GM21528 (cell line): ENCODE measurements around the gene FBXL4.

Source experiments
- ATAC-seq: cut with Tn5 transposase; IDR thresholded peaks from one replicate; pipeline ENCODE4 v1.9.1; 2021; ENCODE audit warnings: mild to moderate bottlenecking, moderate library complexity; ENCODE audit not compliant: unreplicated experiment, low FRiP score

Gene FBXL4

DNA sequence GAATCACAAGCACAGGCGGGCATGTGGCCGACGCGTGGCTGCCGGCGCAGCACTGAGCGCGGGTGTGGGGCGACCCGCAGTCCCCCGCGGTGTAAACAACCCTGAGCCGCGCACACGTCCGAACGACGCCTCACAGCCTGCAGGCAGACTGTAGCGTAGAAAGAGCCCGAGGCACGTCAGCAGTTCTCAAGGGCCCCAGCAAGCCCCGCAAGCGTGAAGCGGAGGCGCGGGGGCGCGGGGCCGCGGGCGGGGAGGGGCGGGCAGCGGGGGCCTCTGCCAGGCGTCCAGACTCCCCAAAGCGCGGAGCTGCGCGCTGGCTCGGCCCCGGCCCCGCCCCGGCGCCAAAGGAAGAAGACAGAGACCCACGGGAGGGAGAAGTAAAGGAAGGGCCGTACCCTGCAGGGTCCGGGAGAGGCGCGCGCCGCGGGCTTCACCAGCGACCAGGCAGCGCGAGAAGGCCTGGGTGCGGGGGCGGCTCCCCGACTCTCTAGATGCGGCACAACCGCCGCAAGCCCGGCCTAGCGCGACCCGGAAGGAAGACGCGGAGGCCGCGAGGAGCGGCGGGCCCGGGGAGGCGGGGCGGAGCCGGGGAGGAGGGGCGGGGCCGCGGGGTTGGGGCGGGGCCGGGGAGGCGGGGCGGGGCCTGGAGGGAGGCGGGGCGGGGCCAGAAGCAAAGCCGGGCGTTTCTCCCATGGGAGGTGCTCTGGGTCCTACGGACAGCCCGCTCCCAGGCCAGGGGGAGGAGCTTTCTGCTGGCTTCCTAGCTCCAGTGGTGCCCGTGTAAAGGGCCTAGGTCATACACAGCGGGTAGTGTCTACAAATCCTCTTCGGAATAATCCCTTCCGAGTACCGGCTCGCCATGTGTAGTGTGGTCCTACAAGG is at the start of gene FBXL4:
FBXL4 (minus strand) TSS at position 536 of the 882 bp plus-strand sequence. CDS start 20,958 bp downstream, outside the sequence.
- ATAC-seq, result peak; percentile 88

DNA sequence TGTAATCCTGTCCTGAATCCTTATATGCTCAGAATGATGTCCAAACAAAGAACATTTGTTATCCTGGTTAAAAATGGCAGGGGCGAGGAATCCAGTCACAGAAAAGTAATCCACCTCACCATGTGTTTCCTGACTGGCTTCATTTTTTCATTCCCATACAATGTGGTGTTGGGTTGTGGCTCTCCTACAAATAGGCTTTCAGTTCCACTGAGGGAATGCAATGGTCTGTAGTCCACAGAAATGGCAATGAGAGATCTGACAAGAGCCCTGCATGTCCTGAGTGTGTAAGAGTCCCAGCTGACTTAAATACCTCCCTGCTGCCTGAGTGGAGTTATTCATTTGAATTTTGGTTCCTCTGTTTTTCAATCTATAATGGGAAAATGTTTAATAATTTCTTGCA is 47.4 kb upstream of the FBXL4 start:
- ATAC-seq, result no peak

GRCh38 chr6:98992535-98992934 is 44.8 kb upstream of the FBXL4 start:
- ATAC-seq, result no peak

DNA sequence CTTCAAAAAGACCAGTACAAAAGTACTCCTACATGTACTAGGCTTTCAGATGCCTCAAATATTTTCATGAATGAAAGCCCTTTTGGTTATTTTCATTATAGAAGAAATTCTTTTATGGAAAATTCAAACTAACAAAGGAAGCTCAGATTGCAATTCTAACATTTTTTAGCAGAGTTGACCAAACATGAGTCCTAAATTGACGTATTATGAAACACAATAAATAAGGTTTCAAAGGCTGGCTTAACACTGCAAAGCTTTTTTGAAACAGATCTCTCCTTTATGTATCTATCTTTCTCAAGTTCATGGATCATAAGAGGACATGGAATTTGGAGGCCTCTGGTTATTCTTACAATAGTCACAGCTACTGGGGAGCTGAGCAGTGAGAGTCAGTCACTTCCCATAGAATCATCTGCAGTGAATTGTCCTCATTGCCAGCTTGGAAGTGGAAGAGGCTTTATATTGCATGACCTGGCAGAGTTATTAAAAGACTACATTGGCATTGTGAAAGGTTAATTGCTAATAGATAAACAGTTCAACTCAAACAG is 38.4 kb upstream of the FBXL4 start:
- ATAC-seq, result no peak

- no peak for ATAC-seq
These were observed 37.6 kb upstream of the FBXL4 start for GRCh38 chr6:98985391-98985790.

DNA sequence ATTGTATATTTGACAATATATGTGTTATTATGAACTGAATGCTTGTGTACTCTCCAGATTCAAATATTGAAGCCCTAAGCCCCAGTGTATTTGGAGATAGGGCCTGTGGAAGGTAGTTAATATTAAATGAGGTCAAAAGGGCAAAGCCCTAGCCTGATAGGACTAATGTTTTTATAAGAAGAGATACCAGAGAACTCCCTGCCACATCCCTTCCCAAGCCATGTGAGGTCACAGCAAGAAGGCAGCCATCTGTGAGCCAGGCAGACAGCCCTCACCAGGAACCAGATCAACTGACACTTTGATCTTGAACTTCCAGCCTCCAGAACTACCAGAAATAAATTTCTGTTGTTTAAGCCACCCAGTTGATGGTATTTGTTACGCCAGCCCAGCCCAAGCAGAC is 36.4 kb upstream of the FBXL4 start:
- ATAC-seq, result no peak

- ATAC-seq, result no peak
These were observed 33.7 kb upstream of the FBXL4 start for GRCh38 chr6:98981473-98981872.

DNA sequence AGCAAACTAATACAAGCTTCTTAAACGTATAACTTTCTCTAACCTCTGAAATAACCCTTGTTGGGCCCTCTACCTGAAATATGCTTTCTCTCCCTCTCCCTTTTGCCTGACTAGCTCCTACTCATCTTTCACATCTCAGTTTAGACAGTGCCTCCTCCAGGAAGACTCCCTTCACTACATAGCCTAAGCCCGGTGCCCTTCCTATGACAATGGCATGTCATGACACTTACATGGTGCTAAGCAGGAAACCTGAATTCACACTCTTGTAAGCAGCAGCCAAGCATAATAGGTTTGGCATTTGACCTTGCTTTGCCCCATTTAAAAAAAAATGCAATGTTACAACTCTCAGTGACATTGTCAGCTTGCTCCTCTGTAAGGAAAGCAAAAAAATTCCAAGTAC is 33.1 kb upstream of the FBXL4 start:
- no peak for ATAC-seq

- ATAC-seq, result no peak
These were observed 30.0 kb upstream of the FBXL4 start for GRCh38 chr6:98977671-98978292.

GRCh38 chr6:98976674-98977385 is 29.1 kb upstream of the FBXL4 start:
- ATAC-seq, result no peak

GRCh38 chr6:98975421-98975820 is 27.7 kb upstream of the FBXL4 start:
- no peak for ATAC-seq

- ATAC-seq, result no peak
These were observed 26.6 kb upstream of the FBXL4 start for GRCh38 chr6:98974309-98974708.

GRCh38 chr6:98973571-98973970 is 25.8 kb upstream of the FBXL4 start:
- ATAC-seq, result no peak

- no peak for ATAC-seq
These were observed 23.6 kb upstream of the FBXL4 start for GRCh38 chr6:98971303-98971702.

- ATAC-seq, result no peak
These were observed 22.7 kb upstream of the FBXL4 start for GRCh38 chr6:98970469-98970868.

DNA sequence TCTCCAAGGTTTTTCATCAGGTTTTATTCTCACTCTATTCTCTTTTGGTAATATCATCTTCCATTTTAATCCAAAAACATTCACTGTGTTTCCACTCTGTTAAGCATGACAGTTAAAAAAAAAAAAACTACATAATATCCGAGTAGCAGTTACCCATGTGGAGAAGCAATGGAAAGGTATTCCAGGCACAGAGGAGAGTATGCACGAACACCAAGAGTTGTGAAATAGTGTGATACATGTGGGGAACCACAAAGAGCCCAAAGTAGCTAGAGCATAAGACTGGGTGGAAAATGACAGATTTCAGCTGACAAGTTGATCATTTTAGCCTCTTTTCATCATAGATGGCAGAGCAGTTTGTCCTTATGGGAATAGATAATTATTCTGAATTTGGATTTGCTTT is 19.9 kb upstream of the FBXL4 start:
- ATAC-seq, result no peak

DNA sequence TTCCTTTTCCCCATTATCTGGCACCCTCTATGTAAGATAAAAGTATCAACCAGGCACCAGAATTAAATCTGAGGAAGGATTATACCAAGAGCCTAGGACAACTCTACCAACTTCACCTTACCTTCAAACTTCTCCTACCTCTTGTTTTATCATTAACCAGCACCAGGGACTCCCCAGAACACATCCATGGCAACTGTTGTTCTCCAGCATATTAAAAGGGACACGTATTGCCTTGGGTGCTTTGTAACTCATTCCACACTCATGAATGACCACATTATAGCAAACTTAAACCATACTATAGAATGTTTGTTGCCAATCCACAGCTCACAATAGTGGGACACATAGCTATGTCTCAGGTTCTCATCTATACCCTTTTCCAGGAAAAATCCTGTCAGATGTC is 11.9 kb upstream of the FBXL4 start:
- no peak for ATAC-seq

DNA sequence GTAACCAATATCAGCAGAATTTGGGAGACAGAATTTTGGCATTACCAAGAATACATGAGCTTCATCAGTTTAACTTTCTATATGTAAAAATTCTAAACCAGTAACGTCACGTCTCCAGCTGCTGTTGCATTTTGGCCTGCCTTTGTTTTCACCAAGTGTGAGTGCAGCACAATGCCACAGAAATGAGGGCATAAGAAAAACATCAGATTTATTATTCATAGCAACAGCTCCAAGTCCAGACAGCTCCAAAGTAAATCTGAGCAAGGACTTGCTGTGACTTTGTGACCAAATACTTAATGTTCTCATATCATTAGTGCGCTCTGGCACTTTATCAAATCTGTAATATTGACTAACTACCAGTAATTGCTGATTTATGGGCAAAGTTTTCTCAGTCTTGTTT is 11.0 kb upstream of the FBXL4 start:
- no peak for ATAC-seq

- ATAC-seq, result no peak
These were observed 9.7 kb upstream of the FBXL4 start for GRCh38 chr6:98957450-98957849.

DNA sequence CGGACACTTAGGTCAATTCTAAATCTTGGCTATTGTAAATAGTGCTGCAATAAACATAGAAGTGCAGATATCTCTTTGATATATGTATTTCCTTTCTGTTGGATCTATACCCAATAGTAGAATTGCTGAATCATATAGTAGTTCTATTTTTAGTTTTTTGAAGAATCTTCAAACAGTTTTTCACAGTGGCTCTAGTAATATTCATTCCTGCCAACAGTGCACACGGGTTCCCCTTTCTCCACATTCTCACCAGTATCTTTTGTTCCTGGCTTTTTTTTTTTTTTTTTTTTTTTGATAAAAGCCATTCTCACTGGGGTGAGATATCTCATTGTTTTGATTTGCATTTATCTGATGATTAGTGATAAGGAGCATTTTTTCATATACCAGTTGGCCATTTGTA is 1.8 kb upstream of the FBXL4 start:
- no peak for ATAC-seq

GRCh38 chr6:98946879-98947410 is 801 bp downstream of the FBXL4 start:
- peak; percentile 27 for ATAC-seq
